ENCODE data around the gene TTLL10. TPM values are rescaled to one million over a fixed set of nuclear protein-coding genes. Genes with fewer than 3 reads are reported as not detected.

TTLL10 gene
- polyA plus RNA-seq, 2 of the 4 experiments (the other 2 are of a cell fraction), result not detected

- H3K4me3 ChIP-seq, result no peak overlapping the region
- ATAC-seq, result no peak
Measured at GRCh38 chr1:1130206-1131120, 43.2 kb upstream of the TTLL10 start.

GRCh38 chr1:1132042-1132950, 41.4 kb upstream of the TTLL10 start:
- FAIRE-seq (no peak), ATAC-seq (no peak), DNase-seq (ENCODE audit: low read depth in 1 of 2, low spot score in 1 of 2) (no peak)
- CTCF ChIA-PET, result interaction anchor here (2.0 kb wide), 1 partner anchor 10 kb away, joined by 7 read pairs; no protein-coding TSS in a partner anchor
- Histone ChIP-seq H3K9me3 (no peaks in the 10 kb centered on the region), H3K4me2 (no peak overlapping the region), H3K4me3 (no peak overlapping the region), H3K27ac (no peak overlapping the region), H3K4me1 (no peaks in the 10 kb centered on the region)
- WGBS (ENCODE audit: missing lambda C conversion rate), result 82% methylated on average over 36 of the region's 48 CpGs
- POLR2A ChIA-PET, result no interaction called here
- TF ChIP-seq SMC3 (IDR thresholded peaks at IDR 0.05) (no peak), PBX3 (IDR thresholded peaks at IDR 0.05) (no peak), MAX (IDR thresholded peaks at IDR 0.05) (no peak), KDM5A (IDR thresholded peaks at IDR 0.05) (no peak), CEBPB (IDR thresholded peaks at IDR 0.05) (no peak)

More at GRCh38 chr1:1130206-1131120, 43.2 kb upstream of the TTLL10 start:
- WGBS (ENCODE audit: missing lambda C conversion rate), result 70% methylated on average over 33 of the region's 43 CpGs
- Histone ChIP-seq H3K4me2 (no peak overlapping the region), H3K4me1 (no peaks in the 10 kb centered on the region), H3K27ac (no peak overlapping the region), H3K9me3 (no peaks in the 10 kb centered on the region)
- TF ChIP-seq TFCP2L1 (CRISPR knock-in tag; IDR thresholded peaks at IDR 0.05) (no peak), GATA3 (IDR thresholded peaks at IDR 0.05; ENCODE audit: borderline replicate concordance) (no peak), CBX2 (IDR thresholded peaks at IDR 0.05; ENCODE audit: borderline replicate concordance, low read depth) (no peak), FOXS1 (CRISPR knock-in tag; IDR thresholded peaks at IDR 0.05) (no peak), SMC3 (IDR thresholded peaks at IDR 0.05) (no peak), HMGXB4 (CRISPR knock-in tag; IDR thresholded peaks at IDR 0.05; ENCODE audit: borderline replicate concordance) (no peak), ZFP36 (IDR thresholded peaks at IDR 0.05; ENCODE audit: borderline replicate concordance, partially characterized antibody) (no peak), NPAS2 (CRISPR knock-in tag; IDR thresholded peaks at IDR 0.05; ENCODE audit: borderline replicate concordance) (no peak), JUNB (IDR thresholded peaks at IDR 0.05) (no peak), ZC3H11A (IDR thresholded peaks at IDR 0.05) (no peak), ESRRA (IDR thresholded peaks at IDR 0.05; ENCODE audit: borderline replicate concordance, low read length) (no peak)
- DNase-seq (ENCODE audit: low read depth in 1 of 2, low spot score in 1 of 2) (no peak), FAIRE-seq (no peak)
- ChIA-PET CTCF (interaction anchor here (0.7 to 3.2 kb wide), 5 partner anchors 8 to 161 kb away, joined by 3 to 9 read pairs (median 5); no protein-coding TSS in a partner anchor), POLR2A (no interaction called here)

- ChIA-PET CTCF (interaction anchor here (2.0 kb wide), 1 partner anchor 10 kb away, joined by 7 read pairs; no protein-coding TSS in a partner anchor), POLR2A (no interaction called here)
- FAIRE-seq (no peak), ATAC-seq (no peak), DNase-seq (ENCODE audit: low read depth in 1 of 2, low spot score in 1 of 2) (no peak)
- Histone ChIP-seq H3K27ac (no peak overlapping the region), H3K4me3 (no peak overlapping the region), H3K4me1 (no peaks in the 10 kb centered on the region), H3K9me3 (no peaks in the 10 kb centered on the region), H3K4me2 (no peak overlapping the region)
- 82% methylated on average over 17 of the region's 32 CpGs for WGBS (ENCODE audit: missing lambda C conversion rate)
- TF ChIP-seq SREBF2 (IDR thresholded peaks at IDR 0.05), result no peak
- no peak for TF ChIP-seq CHD4 (IDR thresholded peaks at IDR 0.05; ENCODE audit: borderline replicate concordance)
- TF ChIP-seq ZSCAN20 (CRISPR knock-in tag; IDR thresholded peaks at IDR 0.05), result no peak
- no peak for TF ChIP-seq MAZ (IDR thresholded peaks at IDR 0.05; ENCODE audit: borderline replicate concordance, low read depth, low read length)
- TF ChIP-seq MYC (IDR thresholded peaks at IDR 0.05; ENCODE audit: borderline replicate concordance, low read length), result no peak
- TF ChIP-seq HOXB13 (CRISPR knock-in tag; IDR thresholded peaks at IDR 0.05; ENCODE audit: low read depth), result no peak
- TF ChIP-seq RNF2 (IDR thresholded peaks at IDR 0.05; ENCODE audit: borderline replicate concordance, low read depth), result no peak
- TF ChIP-seq POLR2AphosphoS2 (conservative IDR thresholded peaks at IDR 0.05; ENCODE audit: low read length), result no peak
- no peak for TF ChIP-seq NPAS2 (CRISPR knock-in tag; IDR thresholded peaks at IDR 0.05; ENCODE audit: borderline replicate concordance)
- TF ChIP-seq JUNB (IDR thresholded peaks at IDR 0.05), result no peak
- no peak for TF ChIP-seq HMGXB4 (CRISPR knock-in tag; IDR thresholded peaks at IDR 0.05; ENCODE audit: borderline replicate concordance)
- no peak for TF ChIP-seq RAD21 (conservative IDR thresholded peaks at IDR 0.05 in 1 of 2, IDR thresholded peaks at IDR 0.05 in 1 of 2)
Measured at GRCh38 chr1:1132956-1133750, 40.5 kb upstream of the TTLL10 start.
